ENCODE measurements around the gene CPS1. TPM values are rescaled to one million over a fixed set of nuclear protein-coding genes. Genes with fewer than 3 reads are reported as not detected.

CPS1 gene
- total RNA-seq, 1 experiment from 2014 or later: 16.0 TPM

DNA sequence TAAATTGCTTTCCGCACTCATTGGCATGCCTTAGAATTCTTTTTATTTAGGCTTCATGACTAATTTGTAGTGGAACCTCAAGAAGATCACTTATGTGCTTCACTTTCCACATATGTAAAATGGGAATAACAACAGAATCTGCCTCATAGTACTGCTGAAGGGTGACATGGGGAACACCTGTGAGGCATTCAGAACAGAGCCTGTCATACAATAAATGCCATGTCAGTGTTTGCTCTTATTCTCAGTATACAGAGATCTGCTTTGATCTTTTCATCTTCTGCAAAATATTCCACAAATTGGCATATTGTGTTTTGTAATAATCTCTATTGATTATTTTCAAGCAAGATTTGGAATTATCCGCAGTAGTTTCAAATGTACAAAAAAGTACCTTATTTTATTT, 17.4 kb upstream of the CPS1 start:
- H3K27me3 ChIP-seq (replicated peaks): peaks cover 4% of the 10 kb centered on the region; the same call in 1 of the 2 replicates
- H3K9me3 ChIP-seq (replicated peaks): no peaks in the 10 kb centered on the region
- H3K4me1 ChIP-seq (replicated peaks): no peaks in the 10 kb centered on the region

DNA sequence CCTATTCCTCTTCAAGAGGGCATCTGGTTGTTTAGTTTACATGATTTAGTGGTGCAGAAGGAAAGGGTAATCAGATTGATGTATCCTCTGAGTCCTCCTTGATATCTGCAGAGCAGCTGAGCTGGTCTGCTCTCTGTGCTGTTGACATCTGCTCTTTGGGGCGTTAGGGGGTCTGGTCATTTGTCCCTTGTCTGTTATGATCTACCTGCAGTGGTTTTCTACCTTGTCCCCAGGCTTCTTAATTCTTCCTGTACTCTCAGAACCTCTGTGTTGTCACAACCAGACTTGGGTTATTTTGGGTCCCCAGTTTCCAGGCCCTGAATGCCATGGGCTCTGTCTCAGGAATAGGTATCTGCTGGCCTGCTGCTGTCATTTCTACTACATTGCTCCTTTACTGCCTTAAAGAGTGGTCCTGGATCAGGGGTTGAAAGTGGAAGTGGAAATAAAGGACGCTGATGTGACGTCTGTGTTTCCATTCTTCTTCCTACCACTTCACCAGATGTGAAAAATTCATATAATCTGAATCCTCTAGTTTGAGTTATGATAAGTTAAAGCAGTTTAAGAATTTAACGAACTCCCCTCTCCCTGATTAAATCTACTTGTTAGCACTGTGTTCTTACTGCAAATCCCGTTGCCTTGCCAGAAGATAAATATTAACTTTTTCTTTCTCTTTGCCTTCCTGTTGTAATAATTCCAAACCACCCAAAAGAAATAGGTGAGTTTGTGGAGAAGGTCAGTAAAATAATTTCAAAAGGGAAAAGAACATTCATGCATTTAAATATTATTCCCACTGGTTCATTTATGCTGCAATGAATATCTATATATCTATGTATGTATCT, 16.6 kb upstream of the CPS1 start:
- no peak for DNase-seq (ENCODE audit: low read depth in 1 of 2, low spot score in 2 of 2)
- no peak overlapping the region for H3K4me3 ChIP-seq
- no peaks in the 10 kb centered on the region for H3K4me1 ChIP-seq (replicated peaks)
- H3K27ac ChIP-seq: no peak overlapping the region
- peaks cover 4% of the 10 kb centered on the region; the same call in 1 of the 2 replicates for H3K27me3 ChIP-seq (replicated peaks)
- H3K9me3 ChIP-seq (replicated peaks): no peaks in the 10 kb centered on the region
- H3K36me3 ChIP-seq: no peaks in the 10 kb centered on the region

More for the DNA sequence above, 17.4 kb upstream of the CPS1 start:
- DNase-seq (ENCODE audit: low read depth in 1 of 2, low spot score in 2 of 2): no peak
- Histone ChIP-seq H3K36me3 (no peaks in the 10 kb centered on the region), H3K4me3 (no peak overlapping the region), H3K27ac (no peak overlapping the region)

DNA sequence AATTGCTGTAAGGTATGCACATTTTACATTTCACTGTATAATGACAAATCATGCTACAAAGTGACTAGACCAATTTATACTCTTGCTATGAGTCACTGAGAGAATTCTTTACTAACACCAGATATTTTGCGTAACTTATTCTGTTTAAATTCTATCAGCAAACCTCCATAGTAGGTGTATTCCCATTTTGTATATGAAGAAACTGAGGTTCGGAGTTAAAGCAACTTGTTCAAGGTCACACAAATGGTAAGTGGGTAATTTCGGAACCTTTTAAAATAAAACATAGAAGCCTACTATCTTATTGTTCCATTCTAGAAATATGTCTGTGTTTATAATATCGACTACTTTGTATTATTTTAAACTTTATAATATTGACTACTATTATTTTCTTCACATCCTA, 15.9 kb upstream of the CPS1 start:
- no peaks in the 10 kb centered on the region for H3K9me3 ChIP-seq (replicated peaks)
- H3K36me3 ChIP-seq: no peaks in the 10 kb centered on the region
- DNase-seq (ENCODE audit: low read depth in 1 of 2, low spot score in 2 of 2): no peak
- no peak overlapping the region for H3K27ac ChIP-seq
- peaks cover 4% of the 10 kb centered on the region; the same call in 1 of the 2 replicates for H3K27me3 ChIP-seq (replicated peaks)
- no peaks in the 10 kb centered on the region for H3K4me1 ChIP-seq (replicated peaks)
- no peak overlapping the region for H3K4me3 ChIP-seq

DNA sequence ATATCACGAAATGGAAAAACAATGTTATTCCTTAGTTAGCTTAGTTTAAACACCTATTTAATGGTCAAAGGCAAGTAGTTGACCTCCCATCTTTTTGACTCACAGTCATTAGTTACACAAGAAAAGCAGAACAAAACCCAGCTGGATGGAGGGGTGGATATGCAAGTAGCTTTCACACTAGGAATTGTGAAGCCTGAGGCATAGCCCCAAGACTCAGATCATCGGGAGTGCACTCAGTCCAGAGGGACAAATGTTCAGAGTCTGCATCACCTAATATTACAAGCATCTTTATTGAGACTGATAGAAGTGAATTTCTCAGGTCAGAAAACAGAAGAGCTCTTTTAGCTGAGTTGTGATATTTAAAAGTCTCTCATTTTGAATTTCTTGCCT, 15.5 kb upstream of the CPS1 start:
- peaks cover 4% of the 10 kb centered on the region; the same call in 1 of the 2 replicates for H3K27me3 ChIP-seq (replicated peaks)
- H3K4me3 ChIP-seq: no peak overlapping the region
- no peaks in the 10 kb centered on the region for H3K4me1 ChIP-seq (replicated peaks)
- no peaks in the 10 kb centered on the region for H3K36me3 ChIP-seq
- H3K9me3 ChIP-seq (replicated peaks): no peaks in the 10 kb centered on the region
- no peak for DNase-seq (ENCODE audit: low read depth in 1 of 2, low spot score in 2 of 2)
- H3K27ac ChIP-seq: no peak overlapping the region

DNA sequence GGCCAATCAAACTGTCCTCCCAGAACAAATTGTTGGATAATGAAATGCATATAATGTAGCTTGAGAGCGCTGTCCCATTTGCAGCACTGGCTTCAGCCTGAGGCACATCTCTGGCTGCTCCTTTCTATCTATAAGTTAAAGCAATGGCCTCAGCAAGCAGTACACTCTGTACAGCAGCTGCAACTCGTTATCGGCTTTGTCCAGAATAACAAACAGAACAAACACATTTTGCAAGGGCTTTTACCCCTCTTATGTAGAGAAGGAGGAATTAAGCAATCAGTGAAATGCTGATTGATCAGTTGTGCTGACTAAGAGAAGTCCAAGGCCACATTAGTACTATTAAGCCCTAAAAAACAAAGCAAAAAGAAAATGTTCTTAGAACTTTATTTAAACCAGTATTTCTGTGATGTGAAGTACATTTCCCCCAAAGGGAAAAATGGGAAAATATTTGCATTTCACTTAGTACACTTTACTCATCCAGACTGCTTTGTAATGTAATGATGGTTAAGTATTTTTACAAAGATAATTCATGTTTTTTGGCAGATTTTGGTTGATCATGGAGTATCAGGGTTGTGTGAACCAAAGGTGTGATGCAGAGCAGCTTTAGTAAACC, 15.0 kb upstream of the CPS1 start:
- no peak for DNase-seq (ENCODE audit: low read depth in 1 of 2, low spot score in 2 of 2)
- H3K9me3 ChIP-seq (replicated peaks): no peaks in the 10 kb centered on the region
- H3K36me3 ChIP-seq: no peaks in the 10 kb centered on the region
- H3K27ac ChIP-seq: no peak overlapping the region
- no peak overlapping the region for H3K4me3 ChIP-seq
- H3K27me3 ChIP-seq (replicated peaks): peaks cover 4% of the 10 kb centered on the region; the same call in 1 of the 2 replicates
- H3K4me1 ChIP-seq (replicated peaks): no peaks in the 10 kb centered on the region

DNA sequence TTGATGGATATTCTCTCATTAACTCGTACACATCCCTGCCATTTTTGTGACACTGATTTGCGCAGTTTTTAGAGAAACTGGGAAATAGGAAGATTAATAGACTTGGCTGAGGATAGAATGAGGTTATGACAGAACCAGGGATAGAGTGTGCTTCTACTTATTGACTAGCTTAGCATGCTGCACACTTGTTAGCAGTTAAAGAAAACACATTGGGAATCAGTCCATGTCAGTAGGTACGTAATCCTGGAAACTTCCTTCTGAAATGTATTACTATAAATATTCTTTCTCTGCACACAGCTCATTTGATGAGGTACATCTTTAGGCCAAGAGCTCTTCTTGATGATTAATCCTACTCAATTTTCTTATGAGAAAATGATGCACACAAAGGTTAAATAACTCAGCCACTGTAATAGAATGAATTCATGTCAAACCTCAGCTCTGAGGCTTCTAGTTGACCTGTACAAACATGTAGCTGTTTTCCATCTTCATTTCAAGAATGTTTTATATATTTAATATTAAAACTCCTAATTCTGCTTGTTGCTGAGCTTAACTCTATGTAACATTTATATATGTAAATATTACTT, 12.3 kb upstream of the CPS1 start:
- Histone ChIP-seq H3K9me3 (replicated peaks) (no peaks in the 10 kb centered on the region), H3K4me3 (no peak overlapping the region), H3K27ac (no peak overlapping the region), H3K27me3 (replicated peaks) (0 out of 2 replicates have a peak, but pooled peaks cover 4% of the 10 kb centered on the region), H3K36me3 (no peaks in the 10 kb centered on the region), H3K4me1 (replicated peaks) (no peaks in the 10 kb centered on the region)
- no peak for DNase-seq (ENCODE audit: low read depth in 1 of 2, low spot score in 2 of 2)

DNA sequence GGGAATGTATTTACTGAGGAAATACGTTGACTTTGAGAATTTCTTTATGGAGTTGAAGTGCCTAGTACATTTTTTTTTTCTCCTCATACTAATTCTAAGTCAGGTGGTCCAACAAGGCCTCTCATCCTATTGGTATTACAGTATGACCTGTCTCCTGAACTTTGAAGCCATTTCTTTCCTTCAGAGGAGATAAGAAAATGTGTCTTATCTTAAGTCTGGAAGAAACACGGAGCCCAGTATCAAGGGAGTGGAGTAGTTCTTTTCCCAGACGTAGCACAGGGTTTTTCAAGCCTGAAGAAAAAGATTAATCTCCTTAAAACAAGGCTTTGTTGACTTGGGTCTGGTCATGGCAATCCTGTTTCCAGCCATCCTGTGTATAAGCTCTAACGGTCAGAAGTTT, 11.6 kb upstream of the CPS1 start:
- H3K9me3 ChIP-seq (replicated peaks): no peaks in the 10 kb centered on the region
- no peaks in the 10 kb centered on the region for H3K36me3 ChIP-seq
- no peak for DNase-seq (ENCODE audit: low read depth in 1 of 2, low spot score in 2 of 2)
- no peak overlapping the region for H3K4me3 ChIP-seq
- 0 out of 2 replicates have a peak, but pooled peaks cover 4% of the 10 kb centered on the region for H3K27me3 ChIP-seq (replicated peaks)
- no peaks in the 10 kb centered on the region for H3K4me1 ChIP-seq (replicated peaks)
- no peak overlapping the region for H3K27ac ChIP-seq

DNA sequence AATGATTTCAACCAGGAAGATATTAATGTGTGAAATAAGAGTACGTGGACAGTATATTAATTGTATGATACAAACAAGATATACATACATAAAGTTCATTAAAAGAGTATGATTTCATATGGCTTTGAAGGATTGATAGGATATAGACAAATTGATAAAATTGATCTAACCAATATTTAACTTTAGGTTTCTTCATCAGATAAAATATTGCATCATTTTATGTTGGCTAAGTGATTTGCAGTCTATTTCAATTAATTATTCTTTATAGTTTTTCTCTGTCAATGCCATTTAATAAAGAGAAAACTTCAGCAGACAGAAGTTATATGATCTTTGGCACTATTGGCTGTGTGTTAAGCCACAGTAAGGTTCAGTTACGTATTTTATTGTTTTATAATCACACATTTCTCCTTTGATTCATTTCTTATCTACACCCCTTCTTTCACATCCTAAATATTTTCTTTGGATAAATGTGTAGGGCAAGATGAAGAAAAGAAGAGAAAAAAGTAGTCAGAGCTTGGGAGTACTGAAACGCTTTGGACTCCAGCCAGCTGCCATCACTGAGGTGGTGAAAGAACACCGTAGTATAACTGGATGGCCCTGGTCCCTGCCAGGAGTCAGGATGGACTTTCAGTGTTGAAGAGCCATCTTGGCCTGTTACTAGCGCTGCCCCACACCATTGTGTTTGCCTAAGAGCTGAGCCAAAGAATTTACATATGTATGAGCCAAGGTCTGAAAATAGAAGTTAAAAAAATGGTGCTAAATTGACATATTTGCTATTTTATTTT, 9.8 kb upstream of the CPS1 start:
- DNase-seq (ENCODE audit: low read depth in 1 of 2, low spot score in 2 of 2): no peak

DNA sequence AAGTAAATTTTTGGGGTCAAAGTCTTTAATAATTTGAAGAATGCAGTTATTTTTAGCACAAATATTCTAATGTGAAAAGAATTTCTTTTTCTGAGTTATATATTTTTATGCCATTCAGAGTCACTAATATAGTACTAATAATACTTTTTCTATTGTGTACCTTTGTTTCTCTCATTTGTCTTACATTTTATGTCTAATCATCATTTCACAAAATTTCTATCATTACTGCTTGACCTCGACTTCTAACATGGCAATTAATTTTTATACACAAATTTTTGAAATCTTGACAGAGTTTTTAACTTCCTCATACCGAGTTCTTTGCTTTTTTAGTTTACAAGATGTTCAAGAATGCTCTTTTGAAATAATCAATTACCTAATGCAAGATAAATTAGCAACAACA, 8.4 kb upstream of the CPS1 start:
- Histone ChIP-seq H3K4me1 (replicated peaks) (no peaks in the 10 kb centered on the region), H3K9me3 (replicated peaks) (no peaks in the 10 kb centered on the region), H3K36me3 (no peaks in the 10 kb centered on the region), H3K4me3 (no peak overlapping the region), H3K27ac (no peak overlapping the region), H3K27me3 (replicated peaks) (no peaks in the 10 kb centered on the region)
- DNase-seq (ENCODE audit: low read depth in 1 of 2, low spot score in 2 of 2): no peak

More for the DNA sequence above, 9.8 kb upstream of the CPS1 start:
- no peaks in the 10 kb centered on the region for H3K36me3 ChIP-seq
- no peaks in the 10 kb centered on the region for H3K4me1 ChIP-seq (replicated peaks)
- no peak overlapping the region for H3K4me3 ChIP-seq
- H3K27ac ChIP-seq: no peak overlapping the region
- H3K27me3 ChIP-seq (replicated peaks): no peaks in the 10 kb centered on the region
- H3K9me3 ChIP-seq (replicated peaks): no peaks in the 10 kb centered on the region

DNA sequence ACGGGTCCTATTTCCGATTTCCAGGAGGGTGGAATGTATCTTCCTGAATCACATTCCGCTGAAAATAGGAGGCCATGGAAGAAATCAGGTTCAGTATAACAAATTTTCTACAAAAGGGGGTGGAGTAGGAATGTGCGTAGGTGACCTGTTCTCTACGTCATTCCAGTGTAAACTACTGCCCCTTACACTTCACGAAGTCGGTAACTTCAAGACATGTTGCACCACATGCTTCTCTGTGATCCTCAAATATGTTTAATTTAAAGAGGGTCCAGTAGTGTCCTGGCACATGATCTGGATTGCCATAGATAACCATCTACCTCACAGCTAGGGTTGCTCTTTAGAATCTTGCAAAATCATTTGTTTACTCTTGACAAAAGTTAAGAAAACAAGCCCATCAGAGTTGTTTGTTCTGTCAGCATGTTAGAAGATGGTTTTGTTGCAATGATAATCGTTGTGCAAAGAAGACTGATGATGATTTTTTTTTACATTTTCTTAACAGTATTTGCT, 7.5 kb upstream of the CPS1 start:
- no peak for DNase-seq (ENCODE audit: low read depth in 1 of 2, low spot score in 2 of 2)
- Histone ChIP-seq H3K27me3 (replicated peaks) (no peaks in the 10 kb centered on the region), H3K27ac (no peak overlapping the region), H3K36me3 (no peaks in the 10 kb centered on the region), H3K4me1 (replicated peaks) (no peaks in the 10 kb centered on the region), H3K9me3 (replicated peaks) (no peaks in the 10 kb centered on the region), H3K4me3 (no peak overlapping the region)

DNA sequence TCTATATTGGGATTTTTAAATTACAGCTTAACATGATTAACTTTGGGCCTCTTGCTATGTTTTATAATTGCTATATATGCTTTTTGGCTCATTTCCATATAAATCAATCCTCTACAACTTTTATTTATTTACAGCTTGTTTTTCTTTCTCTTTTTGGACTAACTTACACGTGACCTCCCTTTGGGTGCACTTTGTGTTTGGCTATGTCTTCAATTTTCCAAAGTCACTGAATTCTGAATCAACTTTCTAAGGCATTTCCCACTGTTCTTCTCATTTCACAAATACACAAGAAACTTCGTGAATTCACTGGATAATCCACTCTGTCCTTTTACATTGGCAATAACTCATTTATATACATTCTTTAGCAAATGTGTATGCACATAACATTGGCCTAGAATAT, 5.4 kb upstream of the CPS1 start:
- Histone ChIP-seq H3K4me3 (no peak overlapping the region), H3K27ac (no peak overlapping the region), H3K27me3 (replicated peaks) (no peaks in the 10 kb centered on the region), H3K36me3 (no peaks in the 10 kb centered on the region), H3K9me3 (replicated peaks) (no peaks in the 10 kb centered on the region), H3K4me1 (replicated peaks) (no peaks in the 10 kb centered on the region)
- no peak for DNase-seq (ENCODE audit: low read depth in 1 of 2, low spot score in 2 of 2)

DNA sequence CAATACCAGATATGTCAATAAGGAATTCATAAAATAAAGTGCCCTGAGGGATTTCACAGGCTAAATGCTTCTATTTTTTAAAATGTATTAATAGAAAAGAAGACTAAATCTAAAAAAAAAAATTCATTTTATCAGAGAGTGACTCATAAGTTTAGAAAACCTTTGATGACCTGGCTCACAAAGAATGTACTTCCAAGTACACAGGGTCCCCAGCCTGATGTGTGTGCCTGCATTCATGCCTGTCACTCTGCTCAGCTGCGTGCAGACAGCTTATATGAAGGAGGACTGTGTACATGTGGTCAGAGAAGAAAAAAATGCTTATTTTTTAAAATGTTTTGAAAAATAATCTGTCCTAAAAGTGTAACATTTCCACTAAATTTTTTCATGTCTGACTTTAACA, 3.0 kb upstream of the CPS1 start:
- H3K36me3 ChIP-seq: no peaks in the 10 kb centered on the region
- no peaks in the 10 kb centered on the region for H3K27me3 ChIP-seq (replicated peaks)
- H3K4me1 ChIP-seq (replicated peaks): no peaks in the 10 kb centered on the region
- peak; percentile 37 to 63 for DNase-seq (ENCODE audit: low read depth in 1 of 2, low spot score in 2 of 2)
- no peak overlapping the region for H3K27ac ChIP-seq
- H3K9me3 ChIP-seq (replicated peaks): no peaks in the 10 kb centered on the region
- no peak overlapping the region for H3K4me3 ChIP-seq

DNA sequence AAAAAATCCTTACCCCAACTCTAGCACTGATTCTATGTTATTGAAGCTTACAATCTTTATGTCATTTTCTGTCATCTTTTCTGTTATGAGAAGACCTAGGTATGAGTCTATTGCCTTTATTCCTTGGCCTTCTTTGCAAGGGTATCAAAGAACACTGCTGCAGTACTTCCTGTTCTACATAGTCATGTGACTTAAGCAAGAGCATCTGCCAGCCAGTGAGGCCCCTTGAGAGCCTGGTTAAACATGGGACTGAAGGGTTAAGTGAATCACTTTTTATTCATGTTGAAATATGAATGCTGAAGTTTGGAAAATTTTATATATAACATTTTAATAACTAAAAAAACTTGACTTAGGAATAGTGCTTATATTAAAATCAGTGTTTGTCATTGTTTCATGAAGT, 844 bp upstream of the CPS1 start:
- Histone ChIP-seq H3K36me3 (no peaks in the 10 kb centered on the region), H3K4me1 (replicated peaks) (no peaks in the 10 kb centered on the region), H3K27me3 (replicated peaks) (no peaks in the 10 kb centered on the region), H3K27ac (no peak overlapping the region), H3K4me3 (no peak overlapping the region), H3K9me3 (replicated peaks) (no peaks in the 10 kb centered on the region)
- no peak for DNase-seq (ENCODE audit: low read depth in 1 of 2, low spot score in 2 of 2)
